T-helper 17 cell (primary cell): ENCODE measurements around the gene TBC1D14. TPM values are rescaled to one million over a fixed set of nuclear protein-coding genes. Genes with fewer than 3 reads are reported as not detected.
"Not testable (repeated sequence)": the region's sequence is repeated elsewhere in the genome, so short reads cannot be mapped to it uniquely, and the experiment has no call there.

ENCODE experiments used
- ATAC-seq: fragments of 150-1000 bp; cut with Tn5 transposase; 2 replicates; pipeline ENCODE4 v1.10.0; 2021; ENCODE audit warnings: mild to moderate bottlenecking, moderate library complexity
- DNase-seq, 3 donors: peaks; one replicate each; pipeline versions ENCODE4 v3.0.0 to v3.0.0-alpha.2; 2020 to 2021
- H3K9me3 ChIP-seq: one replicate; pipeline ENCODE4 v1.7.0; 2013; ENCODE audit warnings: low read length, mild to moderate bottlenecking; ENCODE audit not compliant: control insufficient read depth, poor library complexity, severe bottlenecking
- H3K27ac Mint-ChIP-seq: one replicate; pipeline ENCODE4 v1.8.0; 2022; ENCODE audit warnings: mild to moderate bottlenecking, moderate library complexity, mixed read lengths
- H3K27me3 Mint-ChIP-seq: one replicate; pipeline ENCODE4 v1.8.0; 2022; ENCODE audit warnings: mixed read lengths
- H3K36me3 Mint-ChIP-seq: one replicate; pipeline ENCODE4 v1.8.0; 2022; ENCODE audit warnings: low read depth, mixed read lengths
- H3K4me1 Mint-ChIP-seq: one replicate; pipeline ENCODE4 v1.8.0; 2022; ENCODE audit warnings: mild to moderate bottlenecking, mixed read lengths
- H3K4me3 Mint-ChIP-seq: one replicate; pipeline ENCODE4 v1.8.0; 2022; ENCODE audit warnings: mild to moderate bottlenecking, moderate library complexity, mixed read lengths
- total RNA-seq, 4 donors: library from RNA in 2 of 4; stranded (reverse) in 2 of 4; gene quantifications; one replicate each; pipeline ENCODE4 v1.2.3 and lab custom pipeline; 2022 to 2026

The TBC1D14 gene
- total RNA-seq, 2 donors from 2014 or later = 49.1 to 55.2 TPM

GRCh38 chr4:6907658-6908191 lies 1.9 kb upstream of the TBC1D14 start:
- H3K27me3 Mint-ChIP-seq = no peaks in the 10 kb centered on the region
- H3K9me3 ChIP-seq = no peaks in the 10 kb centered on the region
- no peak for DNase-seq
- H3K4me1 Mint-ChIP-seq = peaks cover 43% of the 10 kb centered on the region
- peak overlapping the region; percentile 85 for H3K4me3 Mint-ChIP-seq
- H3K36me3 Mint-ChIP-seq = no peaks in the 10 kb centered on the region
- ATAC-seq = no peak
- H3K27ac Mint-ChIP-seq = no peak overlapping the region

GRCh38 chr4:6908432-6909112 lies 1.1 kb upstream of the TBC1D14 start:
- Mint-ChIP-seq H3K27ac (peak overlapping the region; percentile 49), H3K36me3 (no peaks in the 10 kb centered on the region), H3K4me1 (peaks cover 47% of the 10 kb centered on the region), H3K4me3 (peak overlapping the region; percentile 85), H3K27me3 (no peaks in the 10 kb centered on the region)
- DNase-seq (no peak), ATAC-seq (no peak)
- no peaks in the 10 kb centered on the region for H3K9me3 ChIP-seq

GRCh38 chr4:6909970-6910339 lies 329 bp downstream of the TBC1D14 start:
- no peaks in the 10 kb centered on the region for H3K9me3 ChIP-seq
- ATAC-seq (no peak), DNase-seq (no peak)
- H3K27ac Mint-ChIP-seq = peak overlapping the region; percentile 92
- H3K4me3 Mint-ChIP-seq = peak overlapping the region; percentile 97
- H3K4me1 Mint-ChIP-seq = peaks cover 44% of the 10 kb centered on the region
- H3K36me3 Mint-ChIP-seq = no peaks in the 10 kb centered on the region
- H3K27me3 Mint-ChIP-seq = no peaks in the 10 kb centered on the region

- ATAC-seq (no peak), DNase-seq (no peak)
- no peaks in the 10 kb centered on the region for H3K27me3 Mint-ChIP-seq
- peak overlapping the region; percentile 92 for H3K27ac Mint-ChIP-seq
- H3K9me3 ChIP-seq = no peaks in the 10 kb centered on the region
- no peaks in the 10 kb centered on the region for H3K36me3 Mint-ChIP-seq
- peak overlapping the region; percentile 97 for H3K4me3 Mint-ChIP-seq
- H3K4me1 Mint-ChIP-seq = peaks cover 49% of the 10 kb centered on the region
Measured at GRCh38 chr4:6910340-6910959, 824 bp downstream of the TBC1D14 start.

- H3K36me3 Mint-ChIP-seq = no peaks in the 10 kb centered on the region
- peaks cover 51% of the 10 kb centered on the region for H3K4me1 Mint-ChIP-seq
- no peaks in the 10 kb centered on the region for H3K27me3 Mint-ChIP-seq
- DNase-seq (no peak), ATAC-seq (no peak)
- H3K4me3 Mint-ChIP-seq = peak overlapping the region; percentile 97
- H3K27ac Mint-ChIP-seq = peak overlapping the region; percentile 92
- H3K9me3 ChIP-seq = no peaks in the 10 kb centered on the region
Measured at GRCh38 chr4:6910960-6911874, 1.6 kb downstream of the TBC1D14 start.

GRCh38 chr4:6911917-6912316 lies 2.3 kb downstream of the TBC1D14 start:
- DNase-seq, H3K27me3 Mint-ChIP-seq, H3K36me3 Mint-ChIP-seq, ATAC-seq, H3K9me3 ChIP-seq: not testable (repeated sequence)
- peaks cover 58% of the 10 kb centered on the region for H3K4me1 Mint-ChIP-seq
- peak overlapping the region; percentile 92 for H3K27ac Mint-ChIP-seq
- peak overlapping the region; percentile 97 for H3K4me3 Mint-ChIP-seq

GRCh38 chr4:6912441-6912840 lies 2.8 kb downstream of the TBC1D14 start:
- H3K27ac Mint-ChIP-seq = peak overlapping the region; percentile 92
- H3K9me3 ChIP-seq = no peaks in the 10 kb centered on the region
- no peak for DNase-seq
- no peak for ATAC-seq
- H3K36me3 Mint-ChIP-seq = no peaks in the 10 kb centered on the region
- H3K4me3 Mint-ChIP-seq = peak overlapping the region; percentile 68
- H3K27me3 Mint-ChIP-seq = no peaks in the 10 kb centered on the region
- H3K4me1 Mint-ChIP-seq = peaks cover 61% of the 10 kb centered on the region

GRCh38 chr4:6913350-6913905 lies 3.8 kb downstream of the TBC1D14 start:
- no peaks in the 10 kb centered on the region for H3K27me3 Mint-ChIP-seq
- no peak overlapping the region for H3K4me3 Mint-ChIP-seq
- peak overlapping the region; percentile 92 for H3K27ac Mint-ChIP-seq
- no peaks in the 10 kb centered on the region for H3K36me3 Mint-ChIP-seq
- no peak for DNase-seq
- no peak for ATAC-seq
- no peaks in the 10 kb centered on the region for H3K9me3 ChIP-seq
- peaks cover 63% of the 10 kb centered on the region for H3K4me1 Mint-ChIP-seq

GRCh38 chr4:6914448-6914847 lies 4.8 kb downstream of the TBC1D14 start:
- Mint-ChIP-seq H3K27ac (peak overlapping the region; percentile 77), H3K4me3 (peak overlapping the region; percentile 31), H3K4me1 (peaks cover 62% of the 10 kb centered on the region), H3K27me3 (no peaks in the 10 kb centered on the region), H3K36me3 (no peaks in the 10 kb centered on the region)
- DNase-seq (no peak), ATAC-seq (no peak)
- no peaks in the 10 kb centered on the region for H3K9me3 ChIP-seq

- peak overlapping the region; percentile 77 for H3K27ac Mint-ChIP-seq
- no peaks in the 10 kb centered on the region for H3K27me3 Mint-ChIP-seq
- ATAC-seq (no peak), DNase-seq (no peak)
- H3K4me3 Mint-ChIP-seq = no peak overlapping the region
- peaks cover 68% of the 10 kb centered on the region for H3K4me1 Mint-ChIP-seq
- H3K9me3 ChIP-seq = no peaks in the 10 kb centered on the region
- H3K36me3 Mint-ChIP-seq = no peaks in the 10 kb centered on the region
Measured at GRCh38 chr4:6915041-6916005, 5.7 kb downstream of the TBC1D14 start.

- Mint-ChIP-seq H3K4me1 (peaks cover 64% of the 10 kb centered on the region), H3K36me3 (no peaks in the 10 kb centered on the region), H3K27ac (peak overlapping the region; percentile 98), H3K4me3 (peak overlapping the region; percentile 87), H3K27me3 (no peaks in the 10 kb centered on the region)
- DNase-seq (no peak), ATAC-seq (no peak)
- H3K9me3 ChIP-seq = no peaks in the 10 kb centered on the region
Measured at GRCh38 chr4:6916069-6916586, 6.5 kb downstream of the TBC1D14 start.
